GM12878 (cell line): ENCODE measurements around the gene SLC2A9. TPM values are rescaled to one million over a fixed set of nuclear protein-coding genes. Genes with fewer than 3 reads are reported as not detected.
A peak's percentile ranks its signal among the peaks of the same experiment; 100 is the strongest.

ENCODE experiments used
- ATF7 ChIP-seq: fragments of 450-650 bp; IDR thresholded peaks from 2 replicates; pipeline ENCODE4 v1.6.1; 2016; ENCODE audit warnings: low read depth, mild to moderate bottlenecking
- BACH1 ChIP-seq: fragments of 450-650 bp; IDR thresholded peaks from 2 replicates; pipeline ENCODE4 v1.6.1; 2017; ENCODE audit warnings: mild to moderate bottlenecking, borderline replicate concordance
- CBFB ChIP-seq: IDR thresholded peaks from 2 replicates; pipeline ENCODE4 v1.6.1; 2016; ENCODE audit warnings: antibody characterized with exemption, low read depth
- CBX5 ChIP-seq: sonication (generic); IDR thresholded peaks from 2 replicates; pipeline ENCODE4 v1.6.1; 2016; ENCODE audit warnings: low read depth, moderate library complexity, mild to moderate bottlenecking, inconsistent platforms
- IKZF2 ChIP-seq, 2 experiments: fragments of 450-650 bp; IDR thresholded peaks; 2 replicates each; pipeline ENCODE4 v1.6.1; 2017; ENCODE audit warnings: mild to moderate bottlenecking in 2 of 2, moderate library complexity in 2 of 2
- IRF5 ChIP-seq: fragments of 450-650 bp; IDR thresholded peaks from 2 replicates; pipeline ENCODE4 v1.6.1; 2017; ENCODE audit warnings: borderline replicate concordance
- KDM1A ChIP-seq: fragments of 200-600 bp; sonication (generic); IDR thresholded peaks from 2 replicates; pipeline ENCODE4 v1.6.1; 2016; ENCODE audit warnings: borderline replicate concordance
- MXI1 ChIP-seq: fragments of 150-350 bp; IDR thresholded peaks from 2 replicates; pipeline ENCODE4 v1.6.1; 2011; ENCODE audit warnings: low read depth, mild to moderate bottlenecking, inconsistent platforms, low read length, improper control_type of control experiment
- NFYA ChIP-seq: IDR thresholded peaks from 2 replicates; pipeline ENCODE4 v1.6.1; 2011; ENCODE audit warnings: low read depth, mild to moderate bottlenecking, low read length, improper control_type of control experiment, borderline replicate concordance
- RBBP5 ChIP-seq: fragments of 200-600 bp; sonication (generic); conservative IDR thresholded peaks from 2 replicates; pipeline ENCODE4 v1.6.1; 2016
- RELB ChIP-seq: fragments of 450-650 bp; IDR thresholded peaks from 2 replicates; pipeline ENCODE4 v1.6.1; 2017; ENCODE audit warnings: low read depth, mild to moderate bottlenecking, moderate library complexity
- STAT1 ChIP-seq: fragments of 450-650 bp; conservative IDR thresholded peaks from 2 replicates; pipeline ENCODE4 v1.6.1; 2014; ENCODE audit warnings: antibody characterized with exemption, mild to moderate bottlenecking
- TCF3 ChIP-seq: IDR thresholded peaks from 2 replicates; pipeline ENCODE4 v1.6.1; 2012; ENCODE audit warnings: low read depth, mild to moderate bottlenecking, low read length, borderline replicate concordance; ENCODE audit not compliant: insufficient read depth
- USF1 ChIP-seq: IDR thresholded peaks from 2 replicates; pipeline ENCODE4 v1.6.1; 2011; ENCODE audit warnings: borderline replicate concordance, low read depth, mild to moderate bottlenecking, moderate library complexity, mixed read lengths, low read length; ENCODE audit not compliant: insufficient read depth; ENCODE audit errors: extremely low read length
- YBX1 ChIP-seq: fragments of 450-650 bp; IDR thresholded peaks from 2 replicates; pipeline ENCODE4 v1.6.1; 2016; ENCODE audit warnings: antibody characterized with exemption
- ZSCAN29 ChIP-seq: fragments of 450-650 bp; IDR thresholded peaks from 2 replicates; pipeline ENCODE4 v1.6.1; 2017; ENCODE audit warnings: mild to moderate bottlenecking, moderate library complexity
- polyA plus RNA-seq, 11 experiments: library from polyadenylated mRNA; depleted of rRNA in 4 of 11; unstranded in 6 of 11; stranded (reverse) in 5 of 11; fragments of >200 nt; fragmentation: Nextera tagmentation in 4 of 11; fragmentation: Illumina TruSeq in 1 of 11; extraction: Ambion mirVana in 4 of 11; extraction: Trizol in 1 of 11; gene quantifications; 1 replicate in 1 of 11; 2 replicates in 10 of 11; pipeline versions ENCODE4 v1.2.1 to v1.2.3, GENCODE V29; 2011 to 2016; ENCODE audit warnings: inconsistent platforms in 2 of 11, missing spikeins in 2 of 11, low read depth in 1 of 11
- total RNA-seq, 4 experiments: library from RNA; depleted of rRNA in 3 of 4; stranded (reverse); fragments of >200 nt in 3 of 4; fragmentation: Illumina TruSeq in 1 of 4; extraction: Trizol in 1 of 4; gene quantifications; 2 replicates each; pipeline versions ENCODE4 v1.2.1 to v1.2.3, GENCODE V29; 2013 to 2021

The SLC2A9 gene
- total and polyA plus RNA-seq, 10 of the 15 experiments (the other 5 are each of a cell fraction or from before 2014, with no cell fraction given) = 0.28 to 2.8 (median 1.2) TPM

- TF ChIP-seq IRF5 (no peak), CBFB (no peak), ZSCAN29 (no peak), MXI1 (no peak), KDM1A (no peak), RELB (peak; percentile 14; the same call in 1 of the 2 replicates), STAT1 (no peak), NFYA (no peak), CBX5 (no peak), RBBP5 (no peak), BACH1 (no peak), IKZF2 (IDR thresholded peaks at IDR 0.05) (peak; percentile 77 to 84; a peak in 3 of 4 replicates), ATF7 (peak; percentile 94), TCF3 (no peak), USF1 (no peak), YBX1 (no peak)
Measured at GRCh38 chr4:9808077-9808476, 213.2 kb downstream of the SLC2A9 start (continued).
